GM18520 (cell line): Measurements from ENCODE around the gene MSANTD3.
"Not testable (repeated sequence)": the region's sequence is repeated elsewhere in the genome, so short reads cannot be mapped to it uniquely, and the experiment has no call there.

Experiments used
- ATAC-seq: cut with Tn5 transposase; IDR thresholded peaks from one replicate; pipeline ENCODE4 v1.9.1; 2021; ENCODE audit not compliant: unreplicated experiment

Gene MSANTD3

GRCh38 chr9:100426530-100427365, at the start of gene MSANTD3:
MSANTD3 (plus strand) TSS chr9:100427143; CDS start chr9:100441939, 14,796 bp downstream.
- peak; percentile 78 for ATAC-seq

- no peak for ATAC-seq
Observed at GRCh38 chr9:100379862-100380261, 47.1 kb upstream of the MSANTD3 start.

- not testable (repeated sequence) for ATAC-seq
Observed at GRCh38 chr9:100392989-100393388, 34.0 kb upstream of the MSANTD3 start.

- ATAC-seq: no peak
Observed at GRCh38 chr9:100394032-100394695, 32.8 kb upstream of the MSANTD3 start.

GRCh38 chr9:100394816-100395215, 32.1 kb upstream of the MSANTD3 start:
- no peak for ATAC-seq

- no peak for ATAC-seq
Observed at GRCh38 chr9:100396769-100397168, 30.2 kb upstream of the MSANTD3 start.

GRCh38 chr9:100397529-100398266, 29.2 kb upstream of the MSANTD3 start:
- ATAC-seq: no peak

GRCh38 chr9:100401042-100401441, 25.9 kb upstream of the MSANTD3 start:
- no peak for ATAC-seq

- no peak for ATAC-seq
Observed at GRCh38 chr9:100406962-100407361, 20.0 kb upstream of the MSANTD3 start.

- no peak for ATAC-seq
Observed at GRCh38 chr9:100408546-100409175, 18.3 kb upstream of the MSANTD3 start.

- no peak for ATAC-seq
Observed at GRCh38 chr9:100409176-100409556, 17.8 kb upstream of the MSANTD3 start.

- peak; percentile 99 for ATAC-seq
Observed at GRCh38 chr9:100411472-100412283, 15.3 kb upstream of the MSANTD3 start.

- ATAC-seq: no peak
Observed at GRCh38 chr9:100413839-100414420, 13.0 kb upstream of the MSANTD3 start.

- ATAC-seq: no peak
Observed at GRCh38 chr9:100417815-100418214, 9.1 kb upstream of the MSANTD3 start.

GRCh38 chr9:100419166-100419565, 7.8 kb upstream of the MSANTD3 start:
- no peak for ATAC-seq

GRCh38 chr9:100421116-100421515, 5.8 kb upstream of the MSANTD3 start:
- not testable (repeated sequence) for ATAC-seq

- no peak for ATAC-seq
Observed at GRCh38 chr9:100425758-100426157, 1.2 kb upstream of the MSANTD3 start.

- ATAC-seq: no peak
Observed at GRCh38 chr9:100426189-100426529, 784 bp upstream of the MSANTD3 start.

- peak; percentile 30 for ATAC-seq
Observed at GRCh38 chr9:100427366-100428263, 672 bp downstream of the MSANTD3 start.
